Neural progenitor cell (in vitro differentiated cells): ENCODE measurements around the gene DNAJC13. TPM values are rescaled to one million over a fixed set of nuclear protein-coding genes. Genes with fewer than 3 reads are reported as not detected.

Experiments used
- DNase-seq: peaks from one replicate; pipeline ENCODE4 v3.0.0-alpha.2; 2016; ENCODE audit warnings: low spot score
- H2AFZ ChIP-seq: fragments of 200-600 bp; sonication (generic); replicated peaks from 2 replicates; pipeline ENCODE4 v1.6.1; 2016; ENCODE audit warnings: antibody characterized with exemption
- H3F3A ChIP-seq: fragments of 200-600 bp; sonication (generic); 2 replicates; pipeline ENCODE4 v1.6.1; 2016; ENCODE audit warnings: antibody characterized with exemption, low read depth
- H3K27ac ChIP-seq: fragments of 200-600 bp; sonication (generic); 2 replicates; pipeline ENCODE4 v1.5.1; 2016; ENCODE audit warnings: mild to moderate bottlenecking
- H3K27me3 ChIP-seq: fragments of 200-600 bp; sonication (generic); 2 replicates; pipeline ENCODE4 v1.6.1; 2016; ENCODE audit warnings: mild to moderate bottlenecking, moderate library complexity
- H3K36me3 ChIP-seq: fragments of 200-600 bp; sonication (generic); 2 replicates; pipeline ENCODE4 v1.5.1; 2016
- H3K4me1 ChIP-seq: fragments of 200-600 bp; sonication (generic); 2 replicates; pipeline ENCODE4 v1.6.1; 2016; ENCODE audit warnings: mixed run types
- H3K4me2 ChIP-seq: fragments of 200-600 bp; sonication (generic); 2 replicates; pipeline ENCODE4 v1.6.1; 2016
- H3K4me3 ChIP-seq: fragments of 200-600 bp; sonication (generic); 2 replicates; pipeline ENCODE4 v1.5.1; 2016
- H3K79me2 ChIP-seq: fragments of 200-600 bp; sonication (generic); 2 replicates; pipeline ENCODE4 v1.6.1; 2016; ENCODE audit warnings: low read depth
- H3K9ac ChIP-seq: fragments of 200-600 bp; sonication (generic); 2 replicates; pipeline ENCODE4 v1.6.1; 2016
- H3K9me3 ChIP-seq: fragments of 200-600 bp; sonication (generic); 2 replicates; pipeline ENCODE4 v1.5.1; 2016; ENCODE audit warnings: low read depth
- H4K20me1 ChIP-seq: fragments of 200-600 bp; sonication (generic); 2 replicates; pipeline ENCODE4 v1.6.1; 2016; ENCODE audit warnings: low read depth
- H3K27ac Mint-ChIP-seq: 3 replicates; pipeline ENCODE4 v1.8.0; 2021; ENCODE audit warnings: mixed read lengths
- H3K27me3 Mint-ChIP-seq: 2 replicates; pipeline ENCODE4 v1.8.0; 2022; ENCODE audit warnings: low read depth, mild to moderate bottlenecking, inconsistent platforms, moderate library complexity, mixed read lengths; ENCODE audit not compliant: insufficient read depth
- H3K36me3 Mint-ChIP-seq: 3 replicates; pipeline ENCODE4 v1.8.0; 2021; ENCODE audit warnings: mixed read lengths
- H3K4me1 Mint-ChIP-seq: 3 replicates; pipeline ENCODE4 v1.8.0; 2021; ENCODE audit warnings: mixed read lengths
- H3K4me3 Mint-ChIP-seq: 3 replicates; pipeline ENCODE4 v1.8.0; 2021; ENCODE audit warnings: mild to moderate bottlenecking, moderate library complexity, mixed read lengths
- H3K9me3 Mint-ChIP-seq: 3 replicates; pipeline ENCODE4 v1.8.0; 2020; ENCODE audit warnings: mixed read lengths
- EZH2 ChIP-seq: fragments of 200-600 bp; sonication (generic); IDR thresholded peaks from 2 replicates; pipeline ENCODE4 v1.6.1; 2017; ENCODE audit warnings: antibody characterized with exemption, mild to moderate bottlenecking, moderate library complexity
- EZH2phosphoT487 ChIP-seq: fragments of 200-600 bp; sonication (generic); IDR thresholded peaks from 2 replicates; pipeline ENCODE4 v1.6.1; 2017; ENCODE audit warnings: antibody characterized with exemption
- total RNA-seq: library from RNA; depleted of rRNA; stranded (reverse); fragments of >200 nt; gene quantifications from 2 replicates; pipeline ENCODE4 v1.2.3, GENCODE V29; 2015; ENCODE audit warnings: low replicate concordance
- TF ChIP-seq, protein P1 (sequence below): fragments of 200-600 bp; sonication (generic); IDR thresholded peaks from 2 replicates; pipeline ENCODE4 v1.5.1; 2017; ENCODE audit warnings: antibody characterized with exemption, mild to moderate bottlenecking

The DNAJC13 gene
- total RNA-seq, 1 donor from 2014 or later, result 36.3 TPM

DNA sequence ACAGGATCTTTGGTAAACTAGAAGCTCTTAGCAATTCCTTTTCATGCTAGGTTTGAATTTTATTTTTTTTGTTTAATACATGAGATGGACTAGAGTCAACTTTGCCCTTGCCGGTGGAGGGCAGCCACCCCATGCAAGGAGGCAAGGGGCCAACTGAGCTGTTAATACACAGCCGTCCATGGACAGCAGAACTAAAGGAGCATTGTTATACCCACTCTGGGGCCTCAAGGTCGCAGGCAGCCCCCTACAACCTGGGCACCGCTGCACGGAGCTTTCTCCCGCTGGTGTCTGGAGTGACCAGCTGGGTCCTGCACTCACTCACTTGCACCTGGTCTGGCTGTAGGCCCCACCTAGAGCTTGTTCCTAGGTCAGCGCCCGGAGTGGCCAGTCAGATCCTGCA is 131.9 kb downstream of the DNAJC13 start:
- no peak overlapping the region for H3K27ac ChIP-seq
- no peaks in the 10 kb centered on the region for H3K36me3 ChIP-seq

DNA sequence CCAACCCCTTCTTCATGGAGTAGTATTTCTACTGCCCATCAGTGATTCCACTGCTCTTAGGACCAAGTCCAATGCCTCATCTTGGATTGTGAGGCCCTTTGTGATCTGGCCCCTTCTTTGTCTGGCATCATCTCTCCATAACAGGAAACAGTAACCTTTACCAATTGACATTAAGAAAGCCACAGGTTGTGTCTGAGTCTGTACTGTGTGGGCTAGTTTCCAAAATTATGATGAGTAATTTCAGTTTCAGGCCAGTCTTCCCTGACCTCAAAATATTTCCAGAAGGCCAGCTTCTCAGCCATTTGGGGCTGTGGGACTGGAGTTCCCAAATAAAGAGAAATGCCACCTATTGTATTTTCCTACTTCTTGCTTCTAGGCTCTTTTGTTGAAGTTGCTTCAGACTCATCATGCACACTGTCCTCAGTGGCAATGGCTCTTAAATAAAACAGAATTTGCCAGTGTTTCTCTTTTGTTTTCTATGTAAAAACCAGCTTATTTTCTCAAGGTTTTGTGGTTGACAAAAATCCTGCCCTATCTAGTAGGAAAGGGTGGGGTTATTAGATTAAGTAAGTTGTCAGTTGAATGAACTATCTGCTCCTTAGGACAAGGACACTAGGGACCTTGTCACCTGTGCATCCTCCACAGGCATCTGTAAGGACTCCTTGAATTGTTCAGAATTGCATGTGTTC is 132.7 kb downstream of the DNAJC13 start:
- no peaks in the 10 kb centered on the region for H3K27me3 Mint-ChIP-seq
- Histone ChIP-seq H3K9ac (no peak overlapping the region), H4K20me1 (no peaks in the 10 kb centered on the region), H3K4me3 (no peak overlapping the region), H3K9me3 (no peaks in the 10 kb centered on the region), H3K27ac (no peak overlapping the region), H3K4me1 (no peaks in the 10 kb centered on the region), H3K27me3 (no peaks in the 10 kb centered on the region), H3K4me2 (no peak overlapping the region), H3F3A (no peaks in the 10 kb centered on the region), H3K79me2 (no peaks in the 10 kb centered on the region), H3K36me3 (no peaks in the 10 kb centered on the region), H2AFZ (no peak overlapping the region)
- no peaks in the 10 kb centered on the region for H3K4me1 Mint-ChIP-seq
- no peaks in the 10 kb centered on the region for H3K36me3 Mint-ChIP-seq
- DNase-seq, result no peak
- no peak overlapping the region for H3K27ac Mint-ChIP-seq
- H3K9me3 Mint-ChIP-seq, result no peaks in the 10 kb centered on the region
- TF ChIP-seq, protein P1, sequence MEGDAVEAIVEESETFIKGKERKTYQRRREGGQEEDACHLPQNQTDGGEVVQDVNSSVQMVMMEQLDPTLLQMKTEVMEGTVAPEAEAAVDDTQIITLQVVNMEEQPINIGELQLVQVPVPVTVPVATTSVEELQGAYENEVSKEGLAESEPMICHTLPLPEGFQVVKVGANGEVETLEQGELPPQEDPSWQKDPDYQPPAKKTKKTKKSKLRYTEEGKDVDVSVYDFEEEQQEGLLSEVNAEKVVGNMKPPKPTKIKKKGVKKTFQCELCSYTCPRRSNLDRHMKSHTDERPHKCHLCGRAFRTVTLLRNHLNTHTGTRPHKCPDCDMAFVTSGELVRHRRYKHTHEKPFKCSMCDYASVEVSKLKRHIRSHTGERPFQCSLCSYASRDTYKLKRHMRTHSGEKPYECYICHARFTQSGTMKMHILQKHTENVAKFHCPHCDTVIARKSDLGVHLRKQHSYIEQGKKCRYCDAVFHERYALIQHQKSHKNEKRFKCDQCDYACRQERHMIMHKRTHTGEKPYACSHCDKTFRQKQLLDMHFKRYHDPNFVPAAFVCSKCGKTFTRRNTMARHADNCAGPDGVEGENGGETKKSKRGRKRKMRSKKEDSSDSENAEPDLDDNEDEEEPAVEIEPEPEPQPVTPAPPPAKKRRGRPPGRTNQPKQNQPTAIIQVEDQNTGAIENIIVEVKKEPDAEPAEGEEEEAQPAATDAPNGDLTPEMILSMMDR, result no peak
- TF ChIP-seq EZH2, result no peak
- no peak for TF ChIP-seq EZH2phosphoT487
- no peak overlapping the region for H3K4me3 Mint-ChIP-seq

More for the DNA sequence above, 131.9 kb downstream of the DNAJC13 start:
- no peak overlapping the region for H3K9ac ChIP-seq
- H3K4me2 ChIP-seq, result no peak overlapping the region
- no peak for DNase-seq
- H2AFZ ChIP-seq, result no peak overlapping the region
- H3K4me3 ChIP-seq, result no peak overlapping the region
- no peak overlapping the region for H3K4me3 Mint-ChIP-seq
- H3K4me1 Mint-ChIP-seq, result no peaks in the 10 kb centered on the region
- TF ChIP-seq, protein P1, result no peak
- TF ChIP-seq EZH2phosphoT487 (no peak), EZH2 (no peak)
- no peaks in the 10 kb centered on the region for H3K9me3 Mint-ChIP-seq
- H4K20me1 ChIP-seq, result no peaks in the 10 kb centered on the region
- H3K27me3 Mint-ChIP-seq, result no peaks in the 10 kb centered on the region
- no peaks in the 10 kb centered on the region for H3K27me3 ChIP-seq
- no peaks in the 10 kb centered on the region for H3K4me1 ChIP-seq
- no peaks in the 10 kb centered on the region for H3K9me3 ChIP-seq
- H3F3A ChIP-seq, result no peaks in the 10 kb centered on the region
- no peak overlapping the region for H3K27ac Mint-ChIP-seq
- H3K36me3 Mint-ChIP-seq, result no peaks in the 10 kb centered on the region
- H3K79me2 ChIP-seq, result no peaks in the 10 kb centered on the region

DNA sequence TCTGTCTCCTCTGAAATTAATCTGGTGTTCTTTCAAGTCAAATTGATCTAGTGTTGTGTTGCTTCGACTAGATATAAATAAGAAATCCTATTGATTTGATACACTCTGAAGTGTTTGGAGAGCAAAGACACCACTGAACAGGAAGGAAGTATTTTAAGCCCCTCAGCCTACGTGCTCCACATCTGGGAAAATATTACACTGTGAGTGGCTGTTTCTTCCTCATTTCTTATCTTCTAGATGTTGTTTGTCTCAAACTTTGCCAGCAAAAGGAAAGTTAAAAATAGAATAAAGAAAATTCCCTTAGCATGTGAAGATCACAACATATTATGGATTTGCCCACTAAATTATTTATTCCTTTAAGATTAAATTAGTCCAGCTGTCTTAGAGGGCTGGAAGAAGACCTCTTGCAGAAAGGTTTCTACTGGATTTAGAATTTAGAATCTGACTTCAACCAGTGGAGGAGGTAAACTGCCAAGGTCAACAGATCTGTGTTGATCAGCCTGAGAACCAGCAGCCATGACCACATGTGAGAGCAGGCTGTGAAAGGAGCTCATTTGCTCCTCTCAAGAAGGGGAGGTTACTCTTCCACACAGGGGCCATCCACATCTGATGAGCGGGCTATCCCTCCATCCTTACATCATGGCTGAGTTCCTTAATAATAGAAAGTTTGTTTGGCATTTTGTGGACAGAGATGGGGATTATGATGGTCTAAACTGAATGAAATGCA is 133.4 kb downstream of the DNAJC13 start:
- Mint-ChIP-seq H3K4me3 (no peak overlapping the region), H3K4me1 (no peaks in the 10 kb centered on the region), H3K36me3 (no peaks in the 10 kb centered on the region), H3K27ac (no peak overlapping the region), H3K27me3 (no peaks in the 10 kb centered on the region), H3K9me3 (no peaks in the 10 kb centered on the region)
- H3K4me2 ChIP-seq, result no peak overlapping the region
- no peaks in the 10 kb centered on the region for H3K27me3 ChIP-seq
- no peaks in the 10 kb centered on the region for H3K36me3 ChIP-seq
- no peak for DNase-seq
- H3K79me2 ChIP-seq, result no peaks in the 10 kb centered on the region
- no peaks in the 10 kb centered on the region for H3F3A ChIP-seq
- H3K27ac ChIP-seq, result no peak overlapping the region
- no peaks in the 10 kb centered on the region for H3K4me1 ChIP-seq
- no peak overlapping the region for H2AFZ ChIP-seq
- no peaks in the 10 kb centered on the region for H4K20me1 ChIP-seq
- H3K4me3 ChIP-seq, result no peak overlapping the region
- H3K9ac ChIP-seq, result no peak overlapping the region
- TF ChIP-seq, protein P1, result no peak
- H3K9me3 ChIP-seq, result no peaks in the 10 kb centered on the region
